PC-9 (cell line): ENCODE results near the gene FADS6.

Experiments used
- CTCF ChIP-seq: fragments of 200-600 bp; sonication (generic); conservative IDR thresholded peaks from 2 replicates; pipeline ENCODE4 v1.6.1; 2017; ENCODE audit warnings: mixed run types, antibody characterized with exemption, mild to moderate bottlenecking, moderate library complexity
- EZH2 ChIP-seq: fragments of 200-600 bp; sonication (generic); IDR thresholded peaks from 2 replicates; pipeline ENCODE4 v1.8.0; 2017; ENCODE audit warnings: antibody characterized with exemption, low read depth

- no peak for TF ChIP-seq CTCF
- TF ChIP-seq EZH2 = no peak
Observed at GRCh38 chr17:74890554-74890953, 2.9 kb downstream of the FADS6 start.
